HFF-Myc (cell line): ENCODE data around the gene RAB24.
"Not testable (repeated sequence)": the region's sequence is repeated elsewhere in the genome, so short reads cannot be mapped to it uniquely, and the experiment has no call there.

Source experiments
- DNase-seq: peaks from one replicate; pipeline ENCODE4 v3.0.0-alpha.2; 2011; ENCODE audit warnings: low read depth; ENCODE audit errors: extremely low read depth
- H3K4me3 ChIP-seq: replicated peaks from 2 replicates; pipeline ENCODE4 v1.5.1; 2011; ENCODE audit warnings: low read depth, mild to moderate bottlenecking, control low read depth, low read length
- TF ChIP-seq, protein P1 (sequence below): IDR thresholded peaks from 2 replicates; pipeline ENCODE4 v1.5.1; 2012; ENCODE audit warnings: mild to moderate bottlenecking, low read depth, low read length, control low read depth; ENCODE audit errors: missing control alignments

Gene RAB24

GRCh38 chr5:177347699-177348098 lies 44.2 kb upstream of the RAB24 start:
- no peak for DNase-seq
- TF ChIP-seq, protein P1, sequence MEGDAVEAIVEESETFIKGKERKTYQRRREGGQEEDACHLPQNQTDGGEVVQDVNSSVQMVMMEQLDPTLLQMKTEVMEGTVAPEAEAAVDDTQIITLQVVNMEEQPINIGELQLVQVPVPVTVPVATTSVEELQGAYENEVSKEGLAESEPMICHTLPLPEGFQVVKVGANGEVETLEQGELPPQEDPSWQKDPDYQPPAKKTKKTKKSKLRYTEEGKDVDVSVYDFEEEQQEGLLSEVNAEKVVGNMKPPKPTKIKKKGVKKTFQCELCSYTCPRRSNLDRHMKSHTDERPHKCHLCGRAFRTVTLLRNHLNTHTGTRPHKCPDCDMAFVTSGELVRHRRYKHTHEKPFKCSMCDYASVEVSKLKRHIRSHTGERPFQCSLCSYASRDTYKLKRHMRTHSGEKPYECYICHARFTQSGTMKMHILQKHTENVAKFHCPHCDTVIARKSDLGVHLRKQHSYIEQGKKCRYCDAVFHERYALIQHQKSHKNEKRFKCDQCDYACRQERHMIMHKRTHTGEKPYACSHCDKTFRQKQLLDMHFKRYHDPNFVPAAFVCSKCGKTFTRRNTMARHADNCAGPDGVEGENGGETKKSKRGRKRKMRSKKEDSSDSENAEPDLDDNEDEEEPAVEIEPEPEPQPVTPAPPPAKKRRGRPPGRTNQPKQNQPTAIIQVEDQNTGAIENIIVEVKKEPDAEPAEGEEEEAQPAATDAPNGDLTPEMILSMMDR, result no peak
- no peak overlapping the region for H3K4me3 ChIP-seq

- DNase-seq, result no peak
- TF ChIP-seq, protein P1, result no peak
- H3K4me3 ChIP-seq, result no peak overlapping the region
Observed at GRCh38 chr5:177346820-177347219, 43.3 kb upstream of the RAB24 start.

GRCh38 chr5:177344891-177345290 lies 41.4 kb upstream of the RAB24 start:
- no peak overlapping the region for H3K4me3 ChIP-seq
- DNase-seq, result no peak
- TF ChIP-seq, protein P1, result no peak

DNA sequence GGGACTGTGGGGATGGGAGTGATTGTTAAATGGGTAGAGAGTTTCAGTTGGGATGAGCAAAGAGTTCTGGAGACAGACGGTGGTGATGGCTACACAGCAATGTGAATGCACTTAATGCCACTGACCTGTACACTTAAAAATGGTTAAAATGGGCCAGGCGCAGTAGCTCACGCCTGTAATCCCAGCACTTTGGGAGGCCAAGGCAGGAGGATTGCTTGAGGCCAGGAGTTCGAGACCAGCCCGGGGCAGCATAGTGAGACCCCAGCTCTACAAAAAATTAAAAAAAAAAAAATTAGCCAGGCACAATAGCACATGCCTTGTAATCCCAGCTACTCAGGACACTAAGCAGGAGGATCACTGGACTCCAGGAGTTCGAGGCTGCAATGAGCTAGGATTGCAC lies 40.3 kb upstream of the RAB24 start:
- DNase-seq, result no peak
- TF ChIP-seq, protein P1, result no peak
- H3K4me3 ChIP-seq, result no peak overlapping the region

DNA sequence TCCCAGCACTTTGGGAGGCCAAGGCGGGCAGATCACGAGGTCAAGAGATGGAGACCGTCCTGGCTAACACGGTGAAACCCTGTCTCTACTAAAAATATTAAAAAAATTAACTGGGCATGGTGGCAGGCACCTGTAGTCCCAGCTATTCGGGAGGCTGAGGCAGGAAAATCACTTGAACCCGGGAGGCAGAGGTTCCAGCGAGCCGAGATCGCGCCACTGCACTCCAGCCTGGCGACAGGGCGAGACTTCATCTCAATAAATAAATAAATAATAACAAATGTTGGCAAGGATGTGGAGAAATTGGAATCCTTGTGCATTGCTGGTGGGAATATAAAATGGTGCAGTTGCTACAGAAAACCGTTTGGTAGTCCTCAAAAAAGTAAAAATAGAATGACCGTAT lies 39.5 kb upstream of the RAB24 start:
- DNase-seq, H3K4me3 ChIP-seq: not testable (repeated sequence)

DNA sequence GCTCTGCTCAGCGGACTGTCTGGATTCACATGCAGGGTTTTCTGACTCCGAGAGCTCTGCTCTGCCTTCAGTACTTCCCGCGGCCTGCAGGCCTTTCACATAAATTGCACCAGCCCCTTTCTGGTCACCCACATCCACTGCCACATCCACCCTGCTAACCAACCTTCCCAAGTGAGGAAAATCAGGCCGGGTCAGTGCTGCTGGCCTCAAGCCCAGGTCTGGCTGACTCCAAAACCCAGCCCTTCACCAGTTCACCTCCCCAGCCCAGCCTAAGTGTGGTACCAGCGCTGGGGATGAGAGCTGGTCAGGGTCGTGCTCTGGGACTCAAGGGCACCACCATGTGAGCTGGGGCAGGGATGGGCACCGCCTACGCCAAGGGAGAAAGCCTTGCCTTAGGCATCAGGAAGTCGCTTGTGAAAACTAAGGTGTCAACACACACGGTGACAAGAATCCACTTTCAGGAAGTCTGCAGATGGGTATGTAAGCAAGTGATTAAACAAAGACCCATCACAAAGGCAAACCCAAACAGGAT lies 35.7 kb upstream of the RAB24 start:
- no peak for DNase-seq
- H3K4me3 ChIP-seq, result no peak overlapping the region
- TF ChIP-seq, protein P1, result no peak

GRCh38 chr5:177338251-177339106 lies 35.0 kb upstream of the RAB24 start:
- TF ChIP-seq, protein P1, result no peak
- no peak for DNase-seq

More at GRCh38 chr5:177338251-177339106, 35.0 kb upstream of the RAB24 start:
- H3K4me3 ChIP-seq, result no peak overlapping the region
